Small intestine (tissue), 7 donors: ENCODE data around the gene CABP4. TPM values are rescaled to one million over a fixed set of nuclear protein-coding genes. Genes with fewer than 3 reads are reported as not detected.
A peak's percentile ranks its signal among the peaks of the same experiment; 100 is the strongest.

Experiments used
- DNase-seq, 2 donors: peaks; one replicate each; pipeline versions ENCODE4 v3.0.0 to v3.0.0-alpha.2; 2013
- FAIRE-seq: peaks from 2 replicates; lab custom pipeline; 2012; peaks lifted over from hg19 to GRCh38; lab: Jason Lieb, UNC
- H3K27ac ChIP-seq, 3 donors: one replicate each; pipeline ENCODE4 v1.5.1; 2013; ENCODE audit warnings: low read length in 2 of 3, mild to moderate bottlenecking in 2 of 3, control low read depth in 1 of 3, inconsistent platforms in 1 of 3, low read depth in 1 of 3, moderate library complexity in 1 of 3
- H3K27me3 ChIP-seq, 3 donors: one replicate each; pipeline ENCODE4 v1.6.1; 2013; ENCODE audit warnings: low read length in 3 of 3, inconsistent platforms in 1 of 3; ENCODE audit not compliant: control insufficient read depth in 3 of 3, insufficient read depth in 3 of 3
- H3K36me3 ChIP-seq, 3 donors: one replicate each; pipeline ENCODE4 v1.6.1; 2013; ENCODE audit warnings: low read length in 3 of 3, inconsistent platforms in 1 of 3, low read depth in 1 of 3, mild to moderate bottlenecking in 1 of 3, moderate library complexity in 1 of 3; ENCODE audit not compliant: control insufficient read depth in 3 of 3, insufficient read depth in 2 of 3
- H3K4me1 ChIP-seq, 3 donors: one replicate each; pipeline ENCODE4 v1.6.1; 2013; ENCODE audit warnings: low read length in 2 of 3, inconsistent platforms in 1 of 3, low read depth in 1 of 3, mild to moderate bottlenecking in 1 of 3, moderate library complexity in 1 of 3; ENCODE audit not compliant: control insufficient read depth in 3 of 3, insufficient read depth in 2 of 3
- H3K4me3 ChIP-seq, 3 donors: one replicate each; pipeline ENCODE4 v1.5.1; 2013; ENCODE audit warnings: low read length in 3 of 3, control low read depth in 1 of 3, inconsistent platforms in 1 of 3, low read depth in 1 of 3, mild to moderate bottlenecking in 1 of 3, moderate library complexity in 1 of 3
- H3K9me3 ChIP-seq, 2 donors: one replicate each; pipeline ENCODE4 v1.6.1; 2013; ENCODE audit warnings: low read depth in 1 of 2, low read length in 1 of 2; ENCODE audit not compliant: control insufficient read depth in 2 of 2, insufficient read depth in 1 of 2
- WGBS, 3 donors: extraction: QIAGEN DNeasy Blood & Tissue Kit; methylation state at CpG; one replicate each; pipeline ENCODE4 v1.1.7; 2013; 5-methylcytosine and 5-hydroxymethylcytosine counted together
- polyA plus RNA-seq, 4 donors: library from polyadenylated mRNA; stranded (reverse) in 3 of 4; unstranded in 1 of 4; fragments of 200-250 nt in 3 of 4; fragments of 120-200 nt in 1 of 4; gene quantifications; one replicate each; pipeline versions ENCODE4 v1.2.1 to v1.2.3, GENCODE V29; 2013
- donor health status: healthy with polysubstance abuse.
- donor health status: control.
- donor health status: control.
- donor health status: Bipolar disorder and iron deficiency.
- donor health status: healthy.

CABP4 gene
- polyA plus RNA-seq, 4 donors = 0.27 to 1.1 (median 0.41) TPM; not detected in 1

DNA sequence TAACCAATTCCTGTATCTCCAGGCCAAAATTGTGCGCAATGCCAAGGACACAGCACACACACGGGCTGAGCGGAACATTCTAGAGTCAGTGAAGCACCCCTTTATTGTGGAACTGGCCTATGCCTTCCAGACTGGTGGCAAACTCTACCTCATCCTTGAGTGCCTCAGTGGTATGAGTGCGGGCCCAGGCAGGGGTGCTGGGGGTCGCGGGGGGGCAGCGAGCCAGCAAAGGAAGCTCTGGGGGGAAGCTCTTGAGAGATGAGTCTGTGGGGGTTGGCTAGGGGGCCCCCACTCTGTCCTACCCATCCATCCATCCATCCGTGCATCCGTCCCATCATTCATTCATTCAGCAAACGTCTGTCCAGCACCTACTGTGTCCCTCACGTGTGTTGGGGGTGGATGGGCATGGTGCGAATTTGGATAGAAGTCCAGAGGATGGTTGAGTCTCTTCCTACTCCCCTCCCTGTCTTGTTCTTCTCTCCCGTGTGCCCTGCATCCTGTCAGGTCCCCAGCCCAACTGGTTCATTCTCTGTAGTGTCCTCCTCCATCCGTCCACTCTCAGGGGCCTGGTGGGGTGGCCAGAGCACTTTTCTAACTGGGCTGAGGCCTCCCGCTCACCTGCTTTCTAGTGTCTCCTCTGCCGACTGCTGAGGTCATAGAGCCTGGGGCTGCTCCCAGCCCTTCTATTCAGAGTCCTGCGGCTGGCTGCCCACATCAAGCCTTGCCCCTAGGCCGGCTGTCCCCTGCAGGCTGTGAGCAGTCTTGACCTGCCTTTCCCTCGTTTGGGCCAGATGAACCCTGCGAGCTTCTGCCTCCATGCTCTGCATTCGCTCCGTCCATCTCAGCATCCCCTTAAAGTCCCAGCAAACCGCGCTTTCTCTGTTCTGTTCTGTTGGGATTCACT is 23.6 kb upstream of the CABP4 start:
- FAIRE-seq (no peak), DNase-seq (no peak)
- H3K27me3 ChIP-seq = no peaks in the 10 kb centered on the region
- H3K4me1 ChIP-seq = peaks cover 4 to 16% (median 4%) of the 10 kb centered on the region in 3 donors
- H3K27ac ChIP-seq = no peak overlapping the region
- peaks cover 8 to 76% (median 13%) of the 10 kb centered on the region in 3 donors for H3K36me3 ChIP-seq
- 92 to 95% (median 92%) methylated on average over 24 of the region's 24 CpGs for WGBS, 3 donors
- no peaks in the 10 kb centered on the region for H3K9me3 ChIP-seq
- no peak overlapping the region for H3K4me3 ChIP-seq

DNA sequence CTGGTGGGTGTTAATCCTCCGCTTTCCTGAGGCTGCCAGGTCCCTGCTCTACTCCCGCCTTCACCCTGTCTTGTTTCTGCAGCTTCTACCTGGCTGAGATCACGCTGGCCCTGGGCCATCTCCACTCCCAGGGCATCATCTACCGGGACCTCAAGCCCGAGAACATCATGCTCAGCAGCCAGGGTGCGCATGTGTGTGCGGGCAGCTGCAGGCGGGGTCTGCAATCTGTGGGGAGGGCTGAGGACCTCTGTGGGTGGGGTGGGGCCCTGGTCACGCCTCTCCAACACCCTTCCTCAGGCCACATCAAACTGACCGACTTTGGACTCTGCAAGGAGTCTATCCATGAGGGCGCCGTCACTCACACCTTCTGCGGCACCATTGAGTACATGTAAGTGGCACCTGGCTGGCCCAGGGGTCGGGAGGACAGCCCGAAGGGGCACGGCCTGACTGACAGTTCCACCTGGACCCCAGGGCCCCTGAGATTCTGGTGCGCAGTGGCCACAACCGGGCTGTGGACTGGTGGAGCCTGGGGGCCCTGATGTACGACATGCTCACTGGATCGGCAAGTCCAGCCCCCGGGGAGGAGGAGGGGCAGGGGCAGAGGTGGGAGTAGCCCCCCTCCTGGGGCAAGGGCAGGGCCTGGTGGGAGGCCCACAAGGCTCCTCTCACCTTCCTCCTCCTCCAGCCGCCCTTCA is 22.4 kb upstream of the CABP4 start:
- 86 to 92% (median 92%) methylated on average over 21 to 22 of the region's 22 CpGs for WGBS, 3 donors
- no peak for FAIRE-seq
- no peak overlapping the region for H3K27ac ChIP-seq
- H3K4me1 ChIP-seq = peaks cover 4 to 11% (median 4%) of the 10 kb centered on the region in 3 donors
- no peaks in the 10 kb centered on the region for H3K27me3 ChIP-seq
- H3K4me3 ChIP-seq = no peak overlapping the region
- H3K36me3 ChIP-seq = peaks cover 11 to 85% (median 13%) of the 10 kb centered on the region in 3 donors
- H3K9me3 ChIP-seq = no peaks in the 10 kb centered on the region
- no peak for DNase-seq

DNA sequence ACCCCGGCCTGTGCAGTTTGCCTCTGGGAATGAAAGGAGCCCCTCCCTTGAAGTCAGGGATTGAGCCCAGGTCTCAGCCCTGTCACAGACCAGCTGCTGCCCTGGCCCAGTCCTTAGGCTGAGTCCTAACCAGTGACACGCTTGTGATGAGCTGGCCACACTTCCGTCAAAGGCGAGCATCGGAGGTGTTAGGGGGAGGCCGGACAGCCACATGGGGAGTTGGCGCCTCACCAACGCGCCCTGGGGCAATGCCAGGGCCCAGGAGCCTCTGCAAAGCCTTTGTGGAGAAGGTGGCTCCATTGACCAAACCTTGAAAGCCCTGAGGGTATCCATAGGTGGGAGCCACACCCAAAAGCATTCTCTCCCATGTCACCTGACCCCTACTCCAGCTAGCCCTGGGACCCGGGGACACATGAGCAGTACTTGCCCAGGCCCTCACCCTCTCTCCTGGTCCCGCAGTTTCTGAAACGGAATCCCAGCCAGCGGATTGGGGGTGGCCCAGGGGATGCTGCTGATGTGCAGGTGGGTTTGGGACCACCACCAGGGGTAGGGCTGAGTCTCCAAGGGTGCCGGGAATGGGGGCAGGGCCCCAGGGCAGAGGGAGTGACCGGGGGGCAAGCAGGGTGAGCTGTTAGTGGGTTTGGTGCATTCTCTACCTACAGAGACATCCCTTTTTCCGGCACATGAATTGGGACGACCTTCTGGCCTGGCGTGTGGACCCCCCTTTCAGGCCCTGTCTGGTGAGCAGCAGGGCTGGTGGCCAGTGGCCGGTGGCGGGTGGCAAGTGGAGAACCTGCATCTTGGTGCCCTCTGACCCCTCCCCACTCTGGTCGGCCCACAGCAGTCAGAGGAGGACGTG is 21.4 kb upstream of the CABP4 start:
- WGBS, 3 donors = 79 to 86% (median 82%) methylated on average over 20 to 22 of the region's 22 CpGs
- Histone ChIP-seq H3K9me3 (no peaks in the 10 kb centered on the region), H3K4me1 (peaks cover 4 to 11% (median 4%) of the 10 kb centered on the region in 3 donors), H3K36me3 (peaks cover 11 to 95% (median 13%) of the 10 kb centered on the region in 3 donors), H3K27ac (no peak overlapping the region), H3K27me3 (no peaks in the 10 kb centered on the region), H3K4me3 (no peak overlapping the region)
- FAIRE-seq = no peak
- DNase-seq = no peak

DNA sequence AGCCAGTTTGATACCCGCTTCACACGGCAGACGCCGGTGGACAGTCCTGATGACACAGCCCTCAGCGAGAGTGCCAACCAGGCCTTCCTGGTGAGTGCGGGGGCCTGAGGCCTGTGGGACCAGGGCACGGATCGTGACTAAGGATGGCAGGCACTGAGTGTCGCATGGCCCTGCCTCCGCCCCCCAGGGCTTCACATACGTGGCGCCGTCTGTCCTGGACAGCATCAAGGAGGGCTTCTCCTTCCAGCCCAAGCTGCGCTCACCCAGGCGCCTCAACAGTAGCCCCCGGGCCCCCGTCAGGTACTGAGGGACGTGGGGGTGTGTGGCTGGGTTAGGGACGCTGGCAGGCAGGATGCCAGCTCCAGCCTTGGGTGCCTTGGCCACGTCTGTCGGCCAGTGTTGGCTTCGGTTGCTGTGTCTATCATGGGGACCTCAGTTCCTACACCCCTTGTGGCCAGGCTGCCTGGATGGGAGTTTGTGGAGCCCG is 20.7 kb upstream of the CABP4 start:
- Histone ChIP-seq H3K4me1 (peaks cover under 1 to 5% (median under 1%) of the 10 kb centered on the region in 3 donors), H3K4me3 (no peak overlapping the region), H3K27ac (peak overlapping the region in 2 of 3 donors; percentile 6 to 8), H3K9me3 (no peaks in the 10 kb centered on the region), H3K36me3 (peaks cover 11 to 97% (median 13%) of the 10 kb centered on the region in 3 donors), H3K27me3 (no peaks in the 10 kb centered on the region)
- 64 to 80% (median 78%) methylated on average over 23 of the region's 23 CpGs for WGBS, 3 donors
- DNase-seq (no peak), FAIRE-seq (no peak)

DNA sequence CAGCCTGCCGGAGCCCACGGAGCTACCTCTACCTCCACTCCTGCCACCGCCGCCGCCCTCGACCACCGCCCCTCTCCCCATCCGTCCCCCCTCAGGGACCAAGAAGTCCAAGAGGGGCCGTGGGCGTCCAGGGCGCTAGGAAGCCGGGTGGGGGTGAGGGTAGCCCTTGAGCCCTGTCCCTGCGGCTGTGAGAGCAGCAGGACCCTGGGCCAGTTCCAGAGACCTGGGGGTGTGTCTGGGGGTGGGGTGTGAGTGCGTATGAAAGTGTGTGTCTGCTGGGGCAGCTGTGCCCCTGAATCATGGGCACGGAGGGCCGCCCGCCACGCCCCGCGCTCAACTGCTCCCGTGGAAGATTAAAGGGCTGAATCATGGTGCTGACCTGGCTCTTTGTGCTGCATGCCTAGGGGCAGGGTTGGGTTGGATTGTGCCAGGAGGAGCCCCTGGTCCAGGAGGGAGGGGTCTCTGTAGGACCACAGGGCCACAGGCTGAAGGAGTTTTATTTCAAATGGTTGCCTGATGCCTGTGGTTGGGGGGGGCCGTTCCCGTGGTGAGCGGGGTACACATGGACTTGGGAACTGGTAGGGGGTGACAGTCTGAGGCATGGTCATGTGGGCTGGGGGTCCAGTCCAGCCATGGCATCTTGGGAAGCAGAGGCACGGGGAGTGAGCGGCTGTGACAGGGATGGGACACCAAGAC is 20.0 kb upstream of the CABP4 start:
- H3K27ac ChIP-seq = no peak overlapping the region
- WGBS, 3 donors = 71 to 75% (median 75%) methylated on average over 23 to 26 of the region's 26 CpGs
- no peak for FAIRE-seq
- no peaks in the 10 kb centered on the region for H3K27me3 ChIP-seq
- no peaks in the 10 kb centered on the region for H3K4me1 ChIP-seq
- peaks cover 11 to 97% (median 13%) of the 10 kb centered on the region in 3 donors for H3K36me3 ChIP-seq
- no peaks in the 10 kb centered on the region for H3K9me3 ChIP-seq
- no peak for DNase-seq
- H3K4me3 ChIP-seq = peak overlapping the region in 1 of 3 donors; percentile 58

DNA sequence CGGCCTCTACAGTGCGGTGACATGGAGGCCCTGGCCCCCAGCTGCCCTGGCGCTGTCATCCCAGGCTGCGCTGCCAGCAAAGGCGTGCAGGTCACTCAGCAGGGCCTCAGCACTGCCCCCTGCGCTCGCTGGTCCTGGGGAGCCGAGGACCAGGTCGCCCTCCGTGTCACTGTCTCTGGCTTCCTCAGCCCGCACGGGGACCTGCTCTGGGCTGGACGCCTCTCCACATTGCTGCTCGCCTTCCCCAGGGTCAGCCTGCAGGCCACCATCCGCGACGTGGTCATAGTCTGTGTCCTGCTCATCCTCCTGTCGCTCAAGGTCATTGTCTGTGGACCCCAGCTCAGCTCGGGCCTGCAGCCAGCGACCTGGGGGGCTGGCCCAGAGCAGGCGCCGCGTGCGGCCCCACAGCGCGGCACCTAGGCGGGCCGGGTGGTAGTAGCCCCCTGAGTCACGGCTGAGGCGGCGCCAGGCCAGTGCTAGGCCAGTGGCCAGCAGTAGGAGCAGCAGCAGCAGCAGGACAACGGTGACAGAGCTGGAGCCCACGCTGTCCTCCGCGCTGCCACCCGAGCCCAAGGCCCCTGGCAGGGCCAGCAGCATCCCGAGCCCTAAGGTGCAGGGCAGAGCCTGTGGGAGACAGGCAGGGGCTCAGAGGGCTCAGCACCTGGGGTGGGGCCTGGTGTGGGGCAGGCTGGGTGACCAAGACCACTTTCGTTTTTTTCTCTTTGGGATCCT is 19.3 kb upstream of the CABP4 start:
- Histone ChIP-seq H3K36me3 (peaks cover 8 to 97% (median 11%) of the 10 kb centered on the region in 3 donors), H3K27me3 (no peaks in the 10 kb centered on the region), H3K4me3 (peak overlapping the region; percentile 3 to 58 (median 51)), H3K4me1 (peaks cover 0 to 3% (median 0%) of the 10 kb centered on the region in 3 donors), H3K9me3 (no peaks in the 10 kb centered on the region), H3K27ac (peak overlapping the region in 1 of 3 donors; percentile 32)
- WGBS, 3 donors = 77 to 90% (median 77%) methylated on average over 37 to 38 of the region's 38 CpGs
- DNase-seq (no peak), FAIRE-seq (no peak)

DNA sequence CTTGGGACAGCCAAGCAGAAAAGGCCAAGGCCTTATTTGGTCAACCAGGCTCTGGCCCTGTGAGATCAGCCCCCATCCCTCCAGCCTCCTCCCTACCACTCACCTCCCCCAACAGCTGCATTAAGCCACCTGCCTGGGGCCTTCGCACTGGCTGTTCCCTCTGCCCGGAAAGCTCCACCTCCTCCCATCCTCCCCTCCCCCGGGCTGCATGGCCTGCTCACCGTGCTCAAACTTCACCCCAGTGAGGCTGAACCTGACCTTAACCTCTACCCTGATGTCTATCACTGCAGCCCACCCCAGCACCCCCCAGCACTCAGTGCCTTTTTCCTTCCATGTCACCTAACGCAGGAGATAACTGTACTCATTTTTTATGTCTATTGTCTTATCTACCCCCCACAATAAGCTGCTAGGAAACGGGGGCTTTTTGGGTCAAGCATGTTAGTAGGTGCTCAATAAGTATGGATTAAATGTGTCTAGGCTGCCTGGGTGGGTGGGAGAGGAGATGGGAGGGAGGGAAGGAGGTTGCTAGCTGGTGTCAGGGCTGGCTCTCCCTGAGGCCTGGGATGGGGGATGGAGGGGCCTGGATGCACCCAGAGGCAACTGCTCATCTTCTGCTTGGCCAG is 18.6 kb upstream of the CABP4 start:
- Histone ChIP-seq H3K27me3 (no peaks in the 10 kb centered on the region), H3K36me3 (peaks cover 8 to 97% (median 11%) of the 10 kb centered on the region in 3 donors), H3K27ac (peak overlapping the region in 1 of 3 donors; percentile 55), H3K4me3 (peak overlapping the region; percentile 3 to 58 (median 51)), H3K9me3 (no peaks in the 10 kb centered on the region), H3K4me1 (peaks cover 0 to 3% (median 0%) of the 10 kb centered on the region in 3 donors)
- 43 to 62% (median 43%) methylated on average over 6 of the region's 6 CpGs for WGBS, 3 donors
- FAIRE-seq (no peak), DNase-seq (peak in 1 of 2 donors; percentile 46)
